HG03280 (cell line): Measurements from ENCODE around the gene NHLRC4.

ENCODE experiments used
- ATAC-seq: cut with Tn5 transposase; IDR thresholded peaks from one replicate; pipeline ENCODE4 v1.9.1; 2021; ENCODE audit warnings: mild to moderate bottlenecking, moderate library complexity; ENCODE audit not compliant: unreplicated experiment

NHLRC4 gene

GRCh38 chr16:552171-552570 is 14.6 kb upstream of the NHLRC4 start:
- ATAC-seq, result no peak

- ATAC-seq, result no peak
Measured at GRCh38 chr16:553601-554296, 13.1 kb upstream of the NHLRC4 start.

- no peak for ATAC-seq
Measured at GRCh38 chr16:554297-554621, 12.5 kb upstream of the NHLRC4 start.

DNA sequence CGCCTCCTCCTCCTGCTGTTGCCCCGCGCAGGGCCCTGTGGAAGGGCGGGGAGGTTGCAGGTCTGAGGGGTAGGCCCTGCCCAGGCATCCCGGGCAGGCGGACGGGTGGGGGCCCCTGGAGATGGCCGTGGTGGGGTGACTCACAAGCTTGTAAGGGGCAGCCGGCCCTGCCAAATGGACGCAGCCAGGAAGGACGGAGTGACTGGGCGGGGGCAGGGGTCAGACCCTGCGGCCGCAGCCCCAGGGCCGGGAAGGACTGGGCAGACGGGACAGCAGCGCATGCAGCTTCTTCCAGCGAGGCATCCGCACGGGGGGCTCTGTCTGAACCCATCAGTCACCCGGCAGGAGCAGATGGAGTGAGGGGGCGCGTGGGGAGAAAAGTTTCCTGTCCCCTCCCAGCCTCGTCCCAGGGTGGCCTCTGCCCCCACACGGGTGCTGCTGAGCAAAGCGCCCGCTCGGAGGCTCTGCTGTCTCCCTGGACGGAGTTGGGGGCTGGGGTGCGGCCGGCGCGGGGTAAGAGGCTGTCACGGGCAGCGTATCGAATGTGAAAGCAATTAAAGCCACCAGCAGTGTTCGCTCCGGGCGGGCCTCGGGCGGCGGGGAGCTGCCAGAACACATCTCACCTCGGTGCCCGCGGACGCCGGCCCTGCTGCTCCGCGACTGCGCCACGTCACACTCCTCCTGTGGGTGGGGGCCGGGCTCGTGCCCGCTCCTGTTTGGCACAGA is 12.0 kb upstream of the NHLRC4 start:
- ATAC-seq, result no peak

DNA sequence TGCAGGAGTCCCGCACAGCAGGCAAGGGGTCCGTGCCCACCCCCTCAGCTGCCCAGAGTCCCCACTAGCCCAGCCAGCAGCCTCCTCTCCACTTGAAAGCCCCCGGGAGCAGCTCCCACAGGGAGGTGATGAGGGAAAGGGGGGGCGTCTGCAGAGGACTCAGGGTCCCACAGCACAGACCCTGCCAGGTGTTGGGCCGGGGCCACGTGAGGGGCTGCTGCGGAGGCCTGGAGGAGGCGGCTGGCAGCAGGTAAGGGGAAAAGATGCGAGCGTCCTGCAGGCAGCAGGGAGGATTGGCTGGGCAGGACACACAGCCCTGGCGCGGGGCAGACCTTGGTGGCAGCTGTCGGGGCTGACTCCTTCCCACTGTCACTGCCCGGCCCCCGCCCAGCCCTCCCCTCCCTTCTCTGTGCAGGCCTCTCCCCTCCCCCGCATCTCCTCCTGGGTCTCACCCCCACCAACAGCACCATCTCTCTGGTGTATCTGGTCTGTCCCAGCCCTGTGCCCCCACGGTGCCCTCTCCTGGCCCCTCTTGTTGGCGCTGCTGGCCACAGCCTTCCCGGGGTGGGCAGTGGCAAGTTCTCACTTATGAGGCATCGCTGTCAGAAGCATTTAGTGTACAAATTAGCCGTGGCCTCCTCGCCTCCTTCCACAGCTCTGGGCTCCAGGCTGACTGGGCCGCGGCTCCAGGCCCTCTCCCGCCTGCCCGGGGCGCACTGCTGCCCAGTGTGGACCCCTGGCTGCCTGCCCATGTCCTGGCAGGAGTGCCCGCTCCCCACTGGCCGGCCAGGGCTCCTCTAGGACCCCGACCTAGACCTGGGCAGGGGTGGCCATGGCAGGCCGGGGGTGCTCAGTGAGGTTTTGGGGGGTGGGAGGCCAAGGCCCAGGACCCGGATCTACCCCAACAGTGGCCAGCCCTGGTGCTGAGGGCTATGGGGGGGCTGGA is 11.0 kb upstream of the NHLRC4 start:
- no peak for ATAC-seq

DNA sequence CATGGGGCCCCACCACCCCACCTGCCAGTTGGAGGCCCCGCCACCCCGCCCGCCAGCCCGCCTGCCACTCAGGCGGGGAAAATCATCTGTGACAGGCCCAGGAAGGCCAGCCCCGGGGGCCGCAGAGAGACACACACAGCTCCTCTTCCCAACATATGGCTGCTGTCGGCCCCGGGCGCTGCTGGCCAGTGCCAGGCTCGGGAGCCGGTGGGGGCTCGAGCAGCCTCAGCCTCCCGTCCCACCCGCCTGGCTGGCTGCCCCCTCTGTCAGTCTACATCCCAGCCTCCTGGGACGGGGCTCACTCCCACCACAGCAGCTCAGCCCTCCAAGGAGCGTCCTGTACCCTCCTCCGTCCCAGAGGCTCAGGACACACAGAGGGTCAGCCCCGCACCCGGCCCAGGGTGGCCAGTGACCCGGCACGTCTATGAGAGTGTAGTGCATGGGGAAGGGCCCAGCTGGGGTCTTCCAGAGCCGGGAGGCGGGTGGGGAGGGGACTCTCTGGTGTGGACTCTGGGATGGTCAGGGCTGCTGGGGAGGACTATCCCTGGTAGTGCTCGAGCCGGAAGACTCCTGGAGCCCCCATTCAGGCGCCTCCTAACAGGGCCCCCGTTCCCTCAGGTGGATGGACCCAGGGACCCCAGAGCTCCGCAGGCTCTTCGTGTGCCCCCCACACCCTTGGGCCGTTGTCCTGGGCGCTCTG is 10.2 kb upstream of the NHLRC4 start:
- no peak for ATAC-seq

GRCh38 chr16:557463-558297 is 9.1 kb upstream of the NHLRC4 start:
- ATAC-seq, result no peak

DNA sequence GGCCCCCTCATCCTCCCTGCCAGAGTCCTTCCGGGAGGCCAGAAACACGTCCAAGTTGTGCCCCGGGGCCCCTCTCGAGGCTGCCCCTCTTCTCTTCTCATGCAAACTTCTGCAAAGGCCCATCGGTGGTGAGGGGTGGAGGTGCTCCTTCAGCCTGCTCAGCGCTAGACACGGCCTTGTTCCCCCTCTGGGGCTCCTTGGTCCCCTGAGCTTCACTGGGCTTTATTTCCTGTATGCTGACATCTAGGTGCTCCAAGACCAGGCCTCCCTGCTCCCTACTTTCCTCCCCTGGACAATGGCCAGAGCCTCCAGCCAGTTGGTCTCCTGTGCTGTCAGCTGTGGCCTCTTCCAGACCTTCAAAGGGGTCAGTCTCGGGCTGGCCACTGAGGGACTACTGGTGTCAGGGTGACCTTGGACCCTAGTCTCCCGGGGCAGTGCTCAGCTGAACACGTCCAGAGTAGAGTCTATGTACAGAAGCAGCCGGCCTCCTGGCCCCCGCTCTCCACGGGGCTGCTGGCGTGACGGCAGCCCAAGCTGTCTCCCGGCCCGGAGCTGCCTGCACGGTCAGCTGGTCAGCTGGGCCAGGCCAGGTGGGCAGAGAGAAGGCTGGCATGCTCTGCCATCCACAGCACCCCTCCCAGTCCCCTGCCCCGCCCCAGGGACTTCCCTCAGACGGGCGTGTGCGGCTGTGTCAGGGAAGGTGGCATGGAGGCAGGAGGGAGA is 8.3 kb upstream of the NHLRC4 start:
- no peak for ATAC-seq

DNA sequence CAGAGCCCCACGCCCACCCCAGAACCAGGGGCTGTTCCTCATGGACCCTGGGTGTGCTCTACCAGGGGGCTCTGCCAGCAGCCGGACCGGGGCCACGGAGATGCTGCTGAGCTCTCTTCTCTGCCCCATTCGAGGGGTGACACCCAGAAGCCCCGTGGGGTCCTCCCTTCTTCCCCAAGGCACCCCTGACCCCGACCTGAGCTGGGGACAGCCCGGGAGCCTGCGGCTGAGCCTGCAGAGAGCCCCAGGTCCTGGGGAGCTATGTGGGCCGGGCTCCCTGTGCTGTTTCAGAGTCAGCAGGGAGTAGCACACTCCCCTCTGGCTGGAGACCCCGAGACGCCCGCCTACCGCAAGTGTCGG is 7.8 kb upstream of the NHLRC4 start:
- ATAC-seq, result no peak

GRCh38 chr16:559411-560203 is 7.2 kb upstream of the NHLRC4 start:
- ATAC-seq, result no peak

DNA sequence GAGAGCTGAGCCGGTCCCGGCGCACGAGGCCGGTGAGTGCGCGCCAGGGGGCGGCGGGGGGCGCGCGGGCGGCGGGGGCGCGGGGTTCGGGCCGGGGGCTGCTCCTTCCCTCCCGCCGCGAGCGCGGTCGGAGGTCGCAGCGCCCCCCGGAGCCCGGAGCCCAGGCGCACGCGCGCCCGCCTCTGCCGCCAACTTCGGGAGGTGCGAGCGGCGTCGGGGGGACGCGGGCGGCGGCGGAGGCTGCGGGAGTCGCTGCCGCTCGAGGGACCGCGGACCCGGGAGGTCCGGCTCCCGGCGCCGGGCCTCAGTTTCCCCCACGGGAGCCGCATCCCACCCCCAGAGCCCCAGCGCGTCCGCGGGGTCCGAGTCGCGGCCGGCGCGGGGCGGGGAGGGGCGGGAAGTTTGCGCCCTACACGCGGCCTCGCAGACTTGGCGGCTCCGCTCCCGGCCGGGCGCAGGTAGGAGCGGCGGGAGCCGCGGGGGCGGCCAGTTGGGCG is 6.6 kb upstream of the NHLRC4 start, which contains the start of gene PRR35:
TSS of gene PRR35 (plus strand) at position 191 of the 497 bp plus-strand sequence. CDS start 2,901 bp downstream, outside the sequence.
- no peak for ATAC-seq

- no peak for ATAC-seq
Measured at GRCh38 chr16:560701-561412, 5.9 kb upstream of the NHLRC4 start.

GRCh38 chr16:561413-561794 is 5.4 kb upstream of the NHLRC4 start:
- ATAC-seq, result no peak

GRCh38 chr16:561957-562938 is 4.6 kb upstream of the NHLRC4 start:
- no peak for ATAC-seq

DNA sequence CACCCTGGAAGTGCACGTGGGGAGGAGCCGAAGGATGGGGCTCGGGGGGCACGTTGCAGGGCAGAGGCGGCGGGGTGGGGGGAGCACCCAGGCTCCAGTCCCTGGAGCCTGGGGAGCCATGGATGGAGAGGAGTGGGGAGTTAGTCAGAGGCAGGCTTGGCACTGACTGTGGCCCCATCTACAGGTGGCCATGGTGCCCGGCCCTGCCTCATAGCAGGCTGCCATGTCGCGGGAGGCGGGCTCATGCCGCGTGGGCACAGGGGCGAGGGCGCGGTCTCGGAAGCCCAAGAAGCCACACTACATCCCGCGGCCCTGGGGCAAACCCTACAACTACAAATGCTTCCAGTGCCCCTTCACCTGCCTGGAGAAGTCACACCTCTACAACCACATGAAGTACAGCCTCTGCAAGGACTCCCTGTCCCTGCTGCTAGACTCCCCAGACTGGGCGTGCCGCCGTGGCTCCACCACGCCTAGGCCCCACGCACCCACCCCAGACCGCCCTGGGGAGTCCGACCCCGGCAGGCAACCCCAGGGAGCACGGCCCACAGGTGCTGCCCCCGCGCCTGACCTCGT is 3.6 kb upstream of the NHLRC4 start:
- ATAC-seq, result no peak

GRCh38 chr16:564690-565418 is 2.0 kb upstream of the NHLRC4 start:
- ATAC-seq, result no peak
